ENCODE measurements around the gene RDH14. TPM values are rescaled to one million over a fixed set of nuclear protein-coding genes. Genes with fewer than 3 reads are reported as not detected.

RDH14 gene
- total RNA-seq, 1 experiment from 2014 or later: 15.4 TPM

GRCh38 chr2:18540872-18541271 is 19.6 kb downstream of the RDH14 start:
- ChIA-PET POLR2A (no interaction called here), CTCF (no interaction called here)
- TF ChIP-seq SIN3A (IDR thresholded peaks at IDR 0.05; ENCODE audit: borderline replicate concordance, insufficient read depth, low read depth, low read length) (no peak), CTCF (IDR thresholded peaks at IDR 0.05) (no peak), REST (IDR thresholded peaks at IDR 0.05; ENCODE audit: insufficient read depth in 1 of 2, low read depth in 2 of 2, low read length in 1 of 2) (no peak), POLR2AphosphoS5 (IDR thresholded peaks at IDR 0.05; ENCODE audit: low read depth, low read length) (no peak)
- Histone ChIP-seq H3K36me3 (ENCODE audit: control insufficient read depth, insufficient read depth, low read length) (no peaks in the 10 kb centered on the region; the same call in 1 of the 2 replicates), H3K4me1 (ENCODE audit: control insufficient read depth, insufficient read depth, low read length) (no peaks in the 10 kb centered on the region), H3K27me3 (ENCODE audit: control insufficient read depth, insufficient read depth, low read length) (no peaks in the 10 kb centered on the region), H3K4me3 (ENCODE audit: low read depth in 2 of 2, low read length in 2 of 2) (no peak overlapping the region), H3K27ac (ENCODE audit: low read length) (no peak overlapping the region), H3K9me3 (ENCODE audit: control insufficient read depth, insufficient read depth, low read depth, low read length) (no peaks in the 10 kb centered on the region)
- DNase-seq (ENCODE audit: low read depth, low spot score): no peak
- BruUV-seq (replicated peaks): no TSS peak
- intact Hi-C loops (cut with micrococcal nuclease; ENCODE audit: unreplicated experiment): no loop called here
- in situ Hi-C loops (cut with HindIII; ENCODE audit: low pct_unique_long_range_greater_than_20kb, low sequenced_read_pairs): no loop called here
- ATAC-seq: no peak

- Histone ChIP-seq H3K27ac (ENCODE audit: low read length) (no peak overlapping the region), H3K27me3 (ENCODE audit: control insufficient read depth, insufficient read depth, low read length) (no peaks in the 10 kb centered on the region), H3K36me3 (ENCODE audit: control insufficient read depth, insufficient read depth, low read length) (no peaks in the 10 kb centered on the region; the same call in 1 of the 2 replicates), H3K4me3 (ENCODE audit: low read depth in 2 of 2, low read length in 2 of 2) (no peak overlapping the region), H3K4me1 (ENCODE audit: control insufficient read depth, insufficient read depth, low read length) (no peaks in the 10 kb centered on the region), H3K9me3 (ENCODE audit: control insufficient read depth, insufficient read depth, low read depth, low read length) (no peaks in the 10 kb centered on the region)
- no TSS peak for BruUV-seq (replicated peaks)
- TF ChIP-seq REST (IDR thresholded peaks at IDR 0.05; ENCODE audit: insufficient read depth in 1 of 2, low read depth in 2 of 2, low read length in 1 of 2) (no peak), SIN3A (IDR thresholded peaks at IDR 0.05; ENCODE audit: borderline replicate concordance, insufficient read depth, low read depth, low read length) (no peak), TCF7L2 (IDR thresholded peaks at IDR 0.05; ENCODE audit: low read depth, low read length) (no peak), POLR2AphosphoS5 (IDR thresholded peaks at IDR 0.05; ENCODE audit: low read depth, low read length) (no peak), CTCF (IDR thresholded peaks at IDR 0.05) (no peak)
- ChIA-PET POLR2A (no interaction called here), CTCF (interaction anchor here (0.5 kb wide), 1 partner anchor 19 kb away, joined by 3 read pairs; no protein-coding TSS in a partner anchor)
- intact Hi-C loops (cut with micrococcal nuclease; ENCODE audit: unreplicated experiment): no loop called here
- ATAC-seq: no peak
- DNase-seq (ENCODE audit: low read depth, low spot score): no peak
- in situ Hi-C loops (cut with HindIII; ENCODE audit: low pct_unique_long_range_greater_than_20kb, low sequenced_read_pairs): no loop called here
Measured at GRCh38 chr2:18536697-18537096, 23.8 kb downstream of the RDH14 start.
